Muscle layer of colon (tissue), 2 donors: Measurements from ENCODE around the gene TMBIM6.
"Not testable (repeated sequence)": the region's sequence is repeated elsewhere in the genome, so short reads cannot be mapped to it uniquely, and the experiment has no call there.

Source experiments
- H3K27ac ChIP-seq: one replicate; pipeline ENCODE4 v1.7.0; 2013; ENCODE audit warnings: low read depth, mild to moderate bottlenecking, low read length, moderate library complexity
- H3K27me3 ChIP-seq, 2 donors: one replicate each; pipeline ENCODE4 v1.7.0; 2013; ENCODE audit warnings: low read length in 2 of 2, mild to moderate bottlenecking in 2 of 2; ENCODE audit not compliant: insufficient read depth in 2 of 2, control insufficient read depth in 1 of 2
- H3K36me3 ChIP-seq: one replicate; pipeline ENCODE4 v1.7.0; 2013; ENCODE audit warnings: mild to moderate bottlenecking, low read length; ENCODE audit not compliant: insufficient read depth
- H3K4me1 ChIP-seq: one replicate; pipeline ENCODE4 v1.7.0; 2013; ENCODE audit warnings: mild to moderate bottlenecking, low read length; ENCODE audit not compliant: insufficient read depth
- H3K4me3 ChIP-seq, 2 donors: one replicate each; pipeline ENCODE4 v1.7.0; 2013; ENCODE audit warnings: low read length in 2 of 2, low read depth in 1 of 2, mild to moderate bottlenecking in 1 of 2, moderate library complexity in 1 of 2
- H3K9ac ChIP-seq: one replicate; pipeline ENCODE4 v1.7.0; 2013; ENCODE audit warnings: low read length
- H3K9me3 ChIP-seq: one replicate; pipeline ENCODE4 v1.7.0; 2013; ENCODE audit warnings: mild to moderate bottlenecking, low read length
- donor health status: abdominal sarcoma.
- donor health status: Adenocarcinoma of cecum.

The TMBIM6 gene

DNA sequence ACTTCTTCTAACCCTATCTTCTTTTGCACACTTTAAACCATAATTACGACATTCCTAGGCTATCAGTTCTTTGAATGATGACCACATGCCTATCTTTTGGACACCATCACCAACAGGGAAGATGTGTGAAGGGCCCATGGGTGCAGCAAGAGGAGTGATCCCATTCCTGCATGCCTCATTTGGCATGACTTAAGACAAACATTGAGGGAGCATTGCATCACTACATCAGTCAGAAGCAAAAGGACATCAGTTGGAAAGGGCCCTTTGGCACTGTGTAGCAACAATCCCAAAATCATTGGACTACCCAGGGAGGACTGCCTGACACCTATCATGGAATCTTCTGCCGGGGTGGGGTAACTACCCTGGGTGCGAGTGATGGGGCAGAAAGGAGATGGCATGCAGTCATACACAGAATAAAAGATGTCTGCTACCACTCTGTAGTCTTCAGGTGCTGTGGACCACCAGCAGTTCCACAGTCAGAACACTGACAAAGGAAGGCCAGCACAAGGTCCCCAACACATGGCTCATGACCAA is 10.7 kb upstream of the TMBIM6 start:
- Histone ChIP-seq H3K36me3 (no peaks in the 10 kb centered on the region), H3K27me3 (no peaks in the 10 kb centered on the region), H3K9ac (no peak overlapping the region), H3K27ac (no peak overlapping the region), H3K4me3 (no peak overlapping the region), H3K9me3 (no peaks in the 10 kb centered on the region), H3K4me1 (no peaks in the 10 kb centered on the region)

DNA sequence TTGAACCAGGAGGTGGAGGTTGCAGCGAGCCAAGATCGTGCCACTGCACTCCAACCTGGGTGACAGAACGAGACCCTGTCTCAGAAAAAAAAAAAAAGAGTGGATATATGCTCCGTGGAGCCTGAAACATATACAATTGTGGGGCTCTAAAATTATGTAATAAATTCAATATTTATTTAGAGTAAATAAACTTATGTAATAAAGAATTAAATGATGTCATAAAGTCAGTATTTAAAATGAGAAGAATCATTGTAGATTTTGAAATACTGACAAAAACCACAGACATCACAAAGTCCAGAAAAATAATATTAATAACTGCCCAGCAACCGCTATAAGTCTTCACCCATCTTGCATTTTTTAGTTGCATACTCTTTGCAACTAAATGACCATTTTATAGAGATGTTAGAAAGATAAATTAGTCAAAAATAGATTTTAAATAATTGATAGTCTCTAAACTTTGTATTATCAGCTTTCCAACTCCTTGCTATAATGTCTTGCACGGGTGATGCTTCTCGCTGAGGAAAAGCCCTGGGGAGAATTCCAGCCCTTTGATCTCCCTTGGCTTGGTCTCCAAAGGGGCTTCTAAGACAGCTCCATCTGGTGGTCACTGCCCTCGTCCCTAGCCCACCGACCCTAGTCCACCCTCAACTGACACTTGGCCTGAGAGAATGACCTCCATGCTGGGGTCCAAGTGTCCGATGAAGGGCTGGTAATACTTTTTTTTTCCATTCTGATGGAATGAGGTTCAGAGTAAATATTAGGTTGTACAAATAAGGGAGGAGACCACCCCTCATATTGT is 7.9 kb upstream of the TMBIM6 start:
- Histone ChIP-seq H3K36me3 (no peaks in the 10 kb centered on the region), H3K9me3 (no peaks in the 10 kb centered on the region), H3K4me3 (no peak overlapping the region), H3K4me1 (no peaks in the 10 kb centered on the region), H3K9ac (no peak overlapping the region), H3K27ac (no peak overlapping the region), H3K27me3 (no peaks in the 10 kb centered on the region)

DNA sequence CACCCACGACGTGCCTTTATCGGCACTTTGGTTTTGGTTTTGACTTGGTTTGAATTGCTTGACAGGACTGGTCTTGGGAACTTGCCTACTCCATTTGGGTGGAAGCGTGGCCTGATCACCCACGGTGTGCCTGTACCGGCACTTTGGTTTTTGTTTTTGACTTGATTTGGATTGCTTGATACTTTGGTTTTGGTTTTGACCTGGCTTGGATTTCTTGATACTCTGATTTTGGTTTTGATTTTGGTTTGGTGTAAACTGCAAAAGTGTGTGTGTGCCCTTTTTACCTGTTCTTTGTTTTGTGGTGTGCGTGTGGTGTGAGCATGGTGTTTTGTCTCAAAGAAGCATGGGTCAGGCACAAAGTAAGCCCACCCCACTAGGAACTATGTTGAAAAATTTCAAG is 6.5 kb upstream of the TMBIM6 start:
- not testable (repeated sequence) for H3K27me3 ChIP-seq, H3K4me3 ChIP-seq, H3K4me1 ChIP-seq, H3K9ac ChIP-seq, H3K27ac ChIP-seq, H3K36me3 ChIP-seq, H3K9me3 ChIP-seq

DNA sequence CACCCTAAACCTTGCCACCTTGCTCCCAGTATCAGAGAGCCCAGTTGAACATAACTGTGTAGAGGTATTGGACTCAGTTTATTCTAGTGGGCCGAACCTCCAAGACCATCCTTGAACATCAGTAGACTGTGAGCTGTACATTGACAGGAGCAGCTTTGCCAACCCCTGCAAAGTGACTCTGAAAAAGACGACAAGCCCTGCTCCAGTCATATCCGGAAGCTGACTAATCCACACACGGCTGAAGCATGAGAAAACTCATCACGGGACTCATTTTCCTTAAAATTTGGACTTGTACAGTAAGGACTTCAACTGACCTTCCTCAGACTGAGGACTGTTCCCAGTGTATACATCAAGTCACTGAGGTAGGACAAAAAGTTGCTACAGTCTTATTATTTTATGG is 2.6 kb upstream of the TMBIM6 start:
- not testable (repeated sequence) for H3K4me3 ChIP-seq, H3K27me3 ChIP-seq, H3K9me3 ChIP-seq, H3K27ac ChIP-seq, H3K36me3 ChIP-seq, H3K9ac ChIP-seq
- H3K4me1 ChIP-seq, result peaks cover 17% of the 10 kb centered on the region

DNA sequence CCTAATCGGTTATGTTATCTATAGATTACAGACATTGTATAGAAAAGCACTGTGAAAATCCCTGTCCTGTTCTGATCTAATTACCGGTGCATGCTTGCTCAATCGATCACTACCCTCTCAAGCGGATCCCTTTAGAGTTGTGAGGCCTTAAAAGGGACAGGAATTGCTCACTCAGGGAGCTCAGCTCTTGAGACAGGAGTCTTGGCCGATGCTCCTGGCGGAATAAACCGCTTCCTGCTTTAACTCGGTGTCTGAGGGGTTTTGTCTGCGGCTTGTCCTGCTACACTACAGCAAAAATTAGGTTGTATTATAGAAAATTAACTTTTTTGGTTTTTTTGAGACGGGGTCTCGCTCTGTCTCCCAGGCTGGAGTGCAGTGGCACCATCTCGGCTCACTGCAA is 1.1 kb upstream of the TMBIM6 start:
- H3K27ac ChIP-seq, result not testable (repeated sequence)

DNA sequence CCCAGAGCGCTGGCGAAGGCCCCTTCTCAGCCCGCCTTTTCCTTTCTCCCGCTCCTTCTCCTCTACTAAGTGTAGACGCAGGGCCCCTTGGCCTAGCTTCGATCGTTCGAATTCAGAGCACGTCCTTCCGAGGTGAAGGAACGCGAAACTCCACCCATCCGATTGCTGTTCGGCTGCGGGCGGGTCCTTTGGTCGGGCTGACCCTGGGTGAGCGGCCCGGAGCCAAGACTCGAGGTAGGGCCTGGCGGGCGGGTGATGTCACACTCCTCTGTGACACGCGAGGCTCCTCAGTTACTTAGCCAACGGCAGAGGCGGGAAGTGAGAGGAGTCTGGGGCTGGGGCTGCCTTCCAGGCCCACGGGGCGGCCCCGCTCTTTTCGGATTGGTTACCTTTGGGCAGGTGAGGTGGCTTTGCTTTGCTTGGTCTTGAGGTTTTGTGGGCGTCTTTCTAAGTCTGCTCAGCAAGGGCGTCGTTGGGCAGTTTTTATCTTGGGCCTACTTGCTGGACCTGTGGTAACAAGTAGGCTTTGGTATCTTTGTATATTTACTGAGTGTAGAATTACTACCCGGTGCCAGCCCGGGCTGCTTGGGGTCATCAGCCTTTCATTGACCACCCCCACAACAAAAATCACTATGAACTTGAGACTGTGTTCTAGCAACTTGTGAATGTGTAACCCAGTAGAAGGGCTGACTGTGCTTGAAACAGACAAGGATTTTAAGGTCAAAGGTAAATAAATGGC is 694 bp downstream of the TMBIM6 start:
- Histone ChIP-seq H3K9ac (peak overlapping the region; percentile 96), H3K4me3 (peak overlapping the region; percentile 91 to 93), H3K27me3 (no peaks in the 10 kb centered on the region), H3K36me3 (no peaks in the 10 kb centered on the region), H3K4me1 (peaks cover 31% of the 10 kb centered on the region), H3K9me3 (no peaks in the 10 kb centered on the region), H3K27ac (peak overlapping the region; percentile 97)

More for the DNA sequence above, 1.1 kb upstream of the TMBIM6 start:
- peaks cover 31% of the 10 kb centered on the region for H3K4me1 ChIP-seq
- not testable (repeated sequence) for H3K9me3 ChIP-seq, H3K36me3 ChIP-seq, H3K27me3 ChIP-seq, H3K9ac ChIP-seq, H3K4me3 ChIP-seq

DNA sequence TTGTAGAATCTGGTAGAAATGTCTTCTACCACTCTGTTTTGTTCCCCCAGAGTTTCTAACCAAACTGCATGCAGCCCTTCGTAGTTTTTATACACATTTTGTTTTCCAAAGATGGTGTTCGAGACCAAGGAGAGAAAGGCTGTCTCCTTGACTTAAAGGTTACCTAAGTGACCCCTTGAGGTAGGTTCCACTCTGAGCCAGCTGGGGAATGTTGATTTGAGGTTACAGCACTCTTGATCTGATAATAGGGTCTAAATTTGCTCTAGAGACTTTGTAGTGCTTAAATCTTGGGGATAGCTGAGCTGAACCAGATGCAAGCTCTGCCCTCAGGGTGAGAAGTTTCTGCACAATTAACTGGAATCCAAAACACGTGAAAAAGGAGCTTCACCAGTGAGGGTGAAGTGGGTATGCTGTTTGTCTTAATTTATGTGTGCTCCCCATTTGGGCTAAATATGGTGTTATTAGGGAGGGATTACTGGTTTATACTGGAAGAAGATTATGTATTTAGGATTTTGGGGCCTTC is 3.1 kb downstream of the TMBIM6 start:
- Histone ChIP-seq H3K27ac (no peak overlapping the region), H3K36me3 (no peaks in the 10 kb centered on the region), H3K9me3 (no peaks in the 10 kb centered on the region), H3K27me3 (no peaks in the 10 kb centered on the region), H3K9ac (no peak overlapping the region), H3K4me3 (no peak overlapping the region), H3K4me1 (peaks cover 35% of the 10 kb centered on the region)

DNA sequence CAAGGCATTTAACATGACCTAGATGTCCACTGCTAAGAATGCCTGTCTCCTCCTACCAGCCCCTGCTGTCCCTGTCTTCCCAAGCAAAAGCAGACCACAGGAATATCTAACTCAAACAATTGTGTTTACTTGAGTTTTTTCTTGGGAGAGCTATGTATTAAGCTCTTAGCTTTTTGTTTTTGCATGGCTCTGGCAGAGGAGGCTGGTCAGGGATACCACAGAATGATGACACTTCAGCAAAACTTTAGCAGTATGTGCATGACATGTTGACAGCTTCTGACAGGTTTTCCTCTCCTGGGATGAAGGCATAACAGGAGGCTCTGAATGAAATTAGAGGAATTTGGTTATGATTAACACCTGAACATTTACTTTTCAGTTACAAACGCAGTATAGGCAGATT is 6.9 kb downstream of the TMBIM6 start:
- Histone ChIP-seq H3K27ac (no peak overlapping the region), H3K27me3 (no peaks in the 10 kb centered on the region), H3K9me3 (no peaks in the 10 kb centered on the region), H3K4me1 (peaks cover 56% of the 10 kb centered on the region), H3K4me3 (no peak overlapping the region), H3K9ac (no peak overlapping the region), H3K36me3 (peaks cover 12% of the 10 kb centered on the region)

DNA sequence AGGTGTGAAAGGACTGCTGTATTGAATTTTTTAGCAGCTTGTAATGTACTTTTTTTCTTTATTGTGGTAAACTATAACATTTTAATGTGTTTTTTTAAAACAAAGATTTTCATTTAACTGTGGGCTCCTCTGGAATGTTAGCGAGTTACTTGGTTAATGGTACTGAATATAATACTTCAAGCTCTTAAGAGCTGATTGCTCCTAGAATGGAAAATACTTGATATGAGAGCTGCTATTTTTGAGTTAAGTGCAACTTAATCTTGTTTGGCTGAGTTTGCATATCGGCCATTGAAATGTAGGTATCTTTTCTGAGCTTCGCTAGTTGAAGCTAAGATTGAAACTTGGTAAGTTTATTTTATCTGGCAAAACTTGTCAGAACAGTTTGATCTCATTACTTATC is 7.4 kb downstream of the TMBIM6 start:
- peaks cover 51% of the 10 kb centered on the region for H3K4me1 ChIP-seq
- no peak overlapping the region for H3K27ac ChIP-seq
- peaks cover 17% of the 10 kb centered on the region for H3K36me3 ChIP-seq

DNA sequence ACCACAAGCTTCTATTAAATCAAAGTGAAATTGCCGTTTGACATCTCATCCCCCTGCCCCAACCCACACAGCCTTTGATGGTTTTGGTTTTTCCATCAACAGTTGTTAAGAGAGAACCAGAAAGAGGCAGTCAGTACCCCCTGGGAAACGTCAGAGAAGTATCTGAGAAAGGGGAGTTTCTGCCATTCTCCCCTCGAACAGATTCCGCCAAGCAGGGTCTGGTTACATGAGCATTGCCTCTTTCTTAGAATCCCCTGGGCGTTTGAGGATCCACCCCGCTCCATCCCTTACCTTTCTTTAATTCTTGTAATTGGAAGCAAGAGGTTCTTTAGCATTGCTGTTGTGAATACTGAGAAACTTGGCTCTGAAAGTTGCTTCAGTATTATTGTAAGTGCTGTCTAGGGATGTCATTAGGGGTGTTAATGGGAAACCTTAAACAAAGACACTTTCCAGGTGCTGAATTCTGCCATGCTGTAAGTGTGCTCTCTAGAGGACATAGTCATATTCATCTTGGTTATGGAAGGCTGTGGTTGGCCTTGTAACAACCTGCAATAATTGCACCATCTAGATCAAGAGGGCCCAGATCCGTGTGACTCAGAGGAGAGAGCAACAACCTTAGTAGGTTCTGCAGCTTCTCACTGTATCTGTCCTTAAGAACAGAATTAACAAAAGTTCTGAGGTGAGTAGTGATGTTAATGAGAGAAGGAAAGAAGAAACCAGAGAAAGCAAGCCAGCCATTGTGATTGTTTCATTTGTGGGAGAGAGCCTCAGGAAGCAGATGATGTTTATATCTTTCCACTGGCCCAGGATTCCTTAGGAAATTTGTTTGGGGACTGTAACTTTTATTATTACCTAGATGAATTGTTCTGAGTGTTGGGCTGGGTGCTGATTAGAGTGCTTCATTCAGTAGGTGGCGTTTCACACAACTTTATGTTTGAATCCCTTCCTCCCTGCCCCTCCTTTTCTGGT is 9.0 kb downstream of the TMBIM6 start:
- Histone ChIP-seq H3K27ac (no peak overlapping the region), H3K27me3 (no peaks in the 10 kb centered on the region), H3K36me3 (peaks cover 28% of the 10 kb centered on the region), H3K9me3 (no peaks in the 10 kb centered on the region), H3K4me3 (no peak overlapping the region), H3K4me1 (peaks cover 39% of the 10 kb centered on the region), H3K9ac (no peak overlapping the region)

More for the DNA sequence above, 7.4 kb downstream of the TMBIM6 start:
- no peak overlapping the region for H3K4me3 ChIP-seq
- H3K27me3 ChIP-seq, result no peaks in the 10 kb centered on the region
- H3K9ac ChIP-seq, result peak overlapping the region; percentile 8
- H3K9me3 ChIP-seq, result no peaks in the 10 kb centered on the region

DNA sequence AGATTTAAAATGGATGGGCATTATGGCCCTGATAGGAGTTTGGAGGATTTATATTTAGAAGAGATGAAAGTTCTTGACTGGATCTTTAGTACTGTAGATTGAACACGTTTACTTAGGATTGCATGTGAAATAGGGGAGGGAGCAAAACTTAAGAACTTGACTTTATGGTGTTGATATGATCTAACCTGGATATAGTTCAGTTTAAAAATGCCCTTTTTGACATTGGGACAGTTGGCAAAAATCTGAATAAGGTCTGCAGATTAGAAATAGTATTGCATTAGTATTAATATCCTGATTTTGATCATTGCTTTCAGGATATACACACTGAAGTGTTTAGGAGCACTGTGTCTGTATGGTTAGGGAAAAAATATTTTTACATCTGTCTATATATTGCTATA is 9.6 kb downstream of the TMBIM6 start:
- Histone ChIP-seq H3K4me1 (peaks cover 39% of the 10 kb centered on the region), H3K9ac (no peak overlapping the region), H3K9me3 (no peaks in the 10 kb centered on the region), H3K27me3 (no peaks in the 10 kb centered on the region), H3K27ac (no peak overlapping the region), H3K36me3 (peaks cover 32% of the 10 kb centered on the region), H3K4me3 (no peak overlapping the region)
